A673 (cell line): ENCODE data around the gene SKP1. TPM values are rescaled to one million over a fixed set of nuclear protein-coding genes. Genes with fewer than 3 reads are reported as not detected.

Experiments used
- BruUV-seq: library from RNA; stranded (reverse); fragments of 400-500 nt; replicated peaks from 2 replicates; lab custom pipeline; 2021; lab: Mats Ljungman, UMichigan
- CTCF ChIA-PET: fragments of 300-600 bp; sonication (Branson Sonifier 250); formaldehyde crosslinking; loops from one replicate; lab custom pipeline; 2022; ENCODE audit warnings: antibody characterized with exemption; lab: Charles Lee
- POLR2A ChIA-PET: fragments of 300-600 bp; sonication (Branson Sonifier 250); formaldehyde crosslinking; loops from one replicate; lab custom pipeline; 2022; ENCODE audit warnings: antibody characterized with exemption; ENCODE audit not compliant: low non-redundant PET; lab: Charles Lee
- DNase-seq: peaks from one replicate; pipeline ENCODE4 v3.0.0-alpha.2; 2015; ENCODE audit warnings: low spot score
- H3K27ac ChIP-seq: fragments of 200-600 bp; sonication (generic); 2 replicates; pipeline ENCODE4 v1.5.1; 2016; ENCODE audit warnings: mixed run types, low read depth, mild to moderate bottlenecking, mixed read lengths, antibody characterized with exemption, low read length; ENCODE audit not compliant: poor library complexity, severe bottlenecking
- H3K27me3 ChIP-seq: fragments of 200-600 bp; sonication (generic); replicated peaks from 2 replicates; pipeline ENCODE4 v1.6.1; 2017; ENCODE audit warnings: mixed run types, low read depth, mild to moderate bottlenecking, mixed read lengths, antibody characterized with exemption, low read length; ENCODE audit not compliant: insufficient read depth, poor library complexity
- H3K36me3 ChIP-seq: fragments of 200-600 bp; sonication (generic); 2 replicates; pipeline ENCODE4 v1.6.1; 2016; ENCODE audit warnings: mixed run types, mild to moderate bottlenecking, mixed read lengths, antibody characterized with exemption, low read length; ENCODE audit not compliant: insufficient read depth, poor library complexity, severe bottlenecking
- H3K4me1 ChIP-seq: fragments of 200-600 bp; sonication (generic); 2 replicates; pipeline ENCODE4 v1.6.1; 2017; ENCODE audit warnings: mixed run types, mild to moderate bottlenecking, mixed read lengths, antibody characterized with exemption, low read length; ENCODE audit not compliant: insufficient read depth, poor library complexity, severe bottlenecking
- H3K4me3 ChIP-seq: fragments of 200-600 bp; sonication (generic); 2 replicates; pipeline ENCODE4 v1.5.1; 2016; ENCODE audit warnings: low read depth, mixed run types, mild to moderate bottlenecking, mixed read lengths, low read length; ENCODE audit not compliant: poor library complexity, severe bottlenecking
- H3K9me3 ChIP-seq: fragments of 200-600 bp; sonication (generic); 2 replicates; pipeline ENCODE4 v1.6.1; 2016; ENCODE audit warnings: mixed run types, low read depth, mild to moderate bottlenecking, mixed read lengths, antibody characterized with exemption, low read length; ENCODE audit not compliant: poor library complexity, severe bottlenecking
- CTCF ChIP-seq: fragments of 300-800, 200-600 bp; sonication (generic); conservative IDR thresholded peaks from 2 replicates; pipeline ENCODE4 v1.5.1; 2017; ENCODE audit warnings: low read depth, mild to moderate bottlenecking, antibody characterized with exemption, low read length, moderate library complexity, mixed read lengths
- EZH2 ChIP-seq: fragments of 200-600 bp; sonication (generic); IDR thresholded peaks from 2 replicates; pipeline ENCODE4 v1.6.1; 2017; ENCODE audit warnings: borderline replicate concordance, low read depth, mild to moderate bottlenecking, mixed read lengths, antibody characterized with exemption, low read length; ENCODE audit not compliant: poor library complexity, severe bottlenecking
- intact Hi-C: fragments of 100-400 bp; cut with micrococcal nuclease; formaldehyde crosslinking; loops from one replicate; pipeline ENCODE4 v1.10.0; 2022; ENCODE audit not compliant: unreplicated experiment
- total RNA-seq: library from RNA; stranded (reverse); gene quantifications from 2 replicates; pipeline ENCODE4 v1.2.3, GENCODE V29; 2021

SKP1 gene
- total RNA-seq, 1 experiment from 2014 or later, result 465 TPM

GRCh38 chr5:134107779-134108178 lies 69.0 kb downstream of the SKP1 start:
- BruUV-seq, result no TSS peak
- no peak for DNase-seq
- H3K4me1 ChIP-seq, result peaks cover 14% of the 10 kb centered on the region
- intact Hi-C loops, result no loop called here
- ChIA-PET POLR2A (no interaction called here), CTCF (no interaction called here)
- H3K27ac ChIP-seq, result no peak overlapping the region
- TF ChIP-seq EZH2 (no peak), CTCF (no peak)
- no peaks in the 10 kb centered on the region for H3K9me3 ChIP-seq
- no peak overlapping the region for H3K4me3 ChIP-seq
- H3K36me3 ChIP-seq, result no peaks in the 10 kb centered on the region
- peaks cover 2% of the 10 kb centered on the region for H3K27me3 ChIP-seq

DNA sequence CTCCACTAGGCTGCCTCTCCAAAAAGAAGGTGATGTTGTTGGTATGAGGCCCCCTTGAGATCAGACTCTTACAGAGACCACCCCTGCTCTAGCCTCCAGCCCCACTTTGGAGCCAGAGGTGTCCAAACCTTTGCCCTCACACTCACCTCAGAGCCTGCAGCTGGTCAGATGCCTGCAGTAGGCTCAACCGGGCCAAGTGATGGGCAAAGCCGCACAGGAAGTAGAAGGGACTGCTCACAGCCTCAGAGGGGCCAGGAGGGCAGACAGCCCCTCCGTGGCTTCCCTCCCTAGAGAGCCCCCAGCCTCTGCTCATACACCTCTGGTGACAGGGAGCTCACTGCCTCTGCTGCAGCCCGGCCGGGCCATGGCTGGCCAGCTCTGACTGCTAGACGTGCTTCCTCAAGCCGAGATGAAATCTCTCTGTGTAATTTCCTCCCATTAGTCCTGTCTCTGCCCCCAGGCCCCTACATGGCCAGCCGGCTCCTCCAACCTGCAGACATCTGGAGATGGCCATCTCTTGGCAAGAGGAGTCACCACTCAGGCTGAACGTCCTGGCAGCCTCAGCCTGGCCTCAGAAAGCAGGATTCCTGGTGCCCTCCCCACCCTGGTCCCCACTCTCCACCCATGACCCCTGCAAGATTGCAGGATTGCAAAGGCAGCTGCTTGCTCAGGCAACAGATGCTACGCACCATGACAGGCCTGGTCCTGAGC lies 69.6 kb downstream of the SKP1 start:
- Histone ChIP-seq H3K9me3 (no peaks in the 10 kb centered on the region), H3K27ac (no peak overlapping the region), H3K4me1 (peaks cover 14% of the 10 kb centered on the region), H3K4me3 (no peak overlapping the region), H3K27me3 (peaks cover 2% of the 10 kb centered on the region), H3K36me3 (no peaks in the 10 kb centered on the region)
- DNase-seq, result no peak
- intact Hi-C loops, result no loop called here
- POLR2A ChIA-PET, result no interaction called here
- no TSS peak for BruUV-seq
- CTCF ChIA-PET, result no interaction called here
- TF ChIP-seq EZH2 (no peak), CTCF (no peak)

- POLR2A ChIA-PET, result no interaction called here
- Histone ChIP-seq H3K4me1 (peaks cover 4% of the 10 kb centered on the region), H3K27me3 (no peaks in the 10 kb centered on the region), H3K4me3 (no peak overlapping the region), H3K9me3 (no peaks in the 10 kb centered on the region), H3K27ac (no peak overlapping the region), H3K36me3 (no peaks in the 10 kb centered on the region)
- DNase-seq, result no peak
- CTCF ChIA-PET, result no interaction called here
- TF ChIP-seq CTCF (no peak), EZH2 (no peak)
- intact Hi-C loops, result loop anchor here (5.0 kb wide), 2 partner anchors 52 to 183 kb away; no protein-coding TSS in a partner anchor
- no TSS peak for BruUV-seq
Observed at GRCh38 chr5:134103998-134104654, 72.6 kb downstream of the SKP1 start.
